Kidney tubule cell (primary cell): Measurements from ENCODE around the gene RGPD3.
"Not testable (repeated sequence)": the region's sequence is repeated elsewhere in the genome, so short reads cannot be mapped to it uniquely, and the experiment has no call there.

Experiments
- DNase-seq: peaks from one replicate; pipeline ENCODE4 v3.0.0-alpha.2; 2018; ENCODE audit warnings: low spot score

The RGPD3 gene

GRCh38 chr2:106468107-106468506 is at the start of gene RGPD3:
Gene RGPD3 (minus strand): TSS chr2:106468413. CDS start chr2:106468288, 125 bp downstream.
- not testable (repeated sequence) for DNase-seq

GRCh38 chr2:106517329-106517728 is 49.1 kb upstream of the RGPD3 start:
- no peak for DNase-seq

DNA sequence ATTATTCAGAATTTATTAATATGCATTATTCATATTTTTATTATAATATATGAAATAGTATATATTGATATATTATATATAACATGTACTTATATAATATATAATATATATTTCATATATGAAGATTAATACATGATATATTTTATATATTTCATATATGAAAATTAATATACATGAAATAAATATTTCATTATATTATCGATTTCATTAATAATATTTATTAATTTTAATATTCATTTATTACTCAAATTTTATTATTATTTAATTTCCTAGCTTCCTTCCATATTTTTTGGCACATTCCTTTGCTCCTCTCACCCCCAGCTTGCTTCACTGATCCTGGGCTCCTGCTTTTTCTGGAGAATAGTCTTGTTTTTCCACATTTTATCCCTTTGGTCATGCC is 48.7 kb upstream of the RGPD3 start:
- no peak for DNase-seq

DNA sequence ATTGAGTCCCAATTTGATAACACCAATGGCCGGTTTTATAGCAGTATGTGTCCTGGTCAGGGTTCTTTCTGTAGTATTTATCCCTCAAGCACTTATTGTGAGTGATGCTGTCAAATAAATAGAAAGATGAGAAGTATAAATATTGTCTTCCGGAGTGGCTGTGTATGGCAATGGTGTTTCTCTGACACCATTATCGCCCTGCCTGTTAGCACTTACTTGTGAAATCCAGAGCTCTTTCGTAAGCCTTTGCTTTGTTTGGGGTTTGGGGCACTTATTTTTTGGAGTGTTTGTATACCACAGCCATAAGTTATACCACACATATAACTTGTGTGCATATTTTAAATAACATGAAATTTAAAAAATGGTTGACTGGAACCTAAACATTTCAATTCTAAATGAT is 48.2 kb upstream of the RGPD3 start:
- no peak for DNase-seq

DNA sequence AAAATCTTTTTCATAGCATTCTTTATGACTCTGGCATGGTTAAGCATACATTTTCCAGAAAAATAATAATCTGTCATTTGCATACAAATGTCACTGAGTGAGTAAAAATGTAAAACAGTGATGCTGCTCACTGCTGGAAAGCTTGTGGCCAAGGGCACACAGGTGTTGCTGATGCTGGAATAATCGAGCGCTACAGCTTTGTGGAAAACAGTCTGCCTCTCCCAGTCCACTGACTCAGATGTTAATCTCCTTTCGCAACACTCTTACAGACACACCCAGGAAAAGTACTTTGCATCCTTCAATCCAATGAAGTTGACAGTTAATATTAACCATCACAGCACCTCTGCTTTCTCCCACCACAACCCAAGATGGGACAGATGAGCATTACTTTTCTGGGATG is 46.6 kb upstream of the RGPD3 start:
- DNase-seq = not testable (repeated sequence)

GRCh38 chr2:106513391-106513790 is 45.2 kb upstream of the RGPD3 start:
- not testable (repeated sequence) for DNase-seq

DNA sequence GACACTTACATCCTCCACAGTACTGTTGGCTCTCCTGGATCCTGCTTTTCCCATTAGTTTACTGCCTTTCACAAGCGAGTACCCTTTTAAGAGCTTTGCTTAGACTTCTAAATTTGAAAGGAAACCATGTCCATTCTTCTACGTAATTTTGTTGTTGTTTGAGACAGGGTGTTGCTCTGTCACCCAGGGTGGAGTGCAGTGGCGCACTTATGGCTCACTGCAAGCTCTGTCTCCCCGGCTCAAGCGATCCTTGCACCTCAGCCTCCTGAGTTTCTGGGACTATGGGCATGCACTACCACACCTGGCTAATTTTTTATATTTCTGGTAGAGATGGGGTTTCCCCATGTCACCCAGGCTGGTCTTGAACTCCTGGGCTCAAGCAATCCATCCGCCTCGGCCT is 43.7 kb upstream of the RGPD3 start:
- DNase-seq = not testable (repeated sequence)

GRCh38 chr2:106511476-106511901 is 43.3 kb upstream of the RGPD3 start:
- peak; percentile 13 for DNase-seq

DNA sequence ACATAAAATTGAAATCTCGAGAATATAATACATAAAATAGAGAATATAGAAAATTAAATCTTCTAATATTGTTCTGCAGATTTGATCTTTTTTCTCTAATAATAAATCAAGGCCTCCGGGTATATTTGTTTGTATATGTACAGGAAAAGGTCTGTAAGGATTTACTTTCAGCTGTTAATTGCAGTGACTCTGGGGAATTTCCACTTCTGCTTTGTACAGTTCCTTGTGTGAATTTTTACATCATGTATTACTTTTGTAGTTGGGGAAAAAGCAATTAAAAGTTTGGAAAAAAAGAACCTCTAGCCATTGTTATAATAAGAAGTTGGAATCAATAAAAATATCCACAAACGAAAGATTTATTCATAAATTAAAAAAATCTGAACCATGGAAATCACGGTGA is 42.6 kb upstream of the RGPD3 start:
- DNase-seq = not testable (repeated sequence)

DNA sequence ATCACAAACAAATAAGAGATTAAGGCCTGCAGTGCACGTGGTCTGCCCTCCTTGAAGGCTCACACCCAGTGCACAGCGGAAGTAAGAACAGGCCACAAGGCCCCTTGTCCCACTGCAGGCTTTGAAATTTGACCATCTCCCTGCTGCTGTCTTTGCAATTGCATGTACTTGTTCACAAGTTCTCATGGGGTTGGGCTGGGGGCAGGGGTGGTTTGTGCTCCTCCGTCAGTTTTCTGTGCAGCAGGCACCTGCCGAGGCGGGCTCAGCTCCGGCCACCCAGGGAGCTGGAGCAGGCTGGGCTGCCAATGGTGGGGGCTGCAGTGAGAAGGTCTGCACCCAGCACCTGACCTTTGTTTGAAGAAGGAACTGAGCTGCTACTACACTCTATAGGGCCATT is 41.2 kb upstream of the RGPD3 start:
- DNase-seq = not testable (repeated sequence)

GRCh38 chr2:106508660-106509373 is 40.6 kb upstream of the RGPD3 start:
- DNase-seq = not testable (repeated sequence)

- DNase-seq = not testable (repeated sequence)
Observed at GRCh38 chr2:106506002-106506687, 37.9 kb upstream of the RGPD3 start.

DNA sequence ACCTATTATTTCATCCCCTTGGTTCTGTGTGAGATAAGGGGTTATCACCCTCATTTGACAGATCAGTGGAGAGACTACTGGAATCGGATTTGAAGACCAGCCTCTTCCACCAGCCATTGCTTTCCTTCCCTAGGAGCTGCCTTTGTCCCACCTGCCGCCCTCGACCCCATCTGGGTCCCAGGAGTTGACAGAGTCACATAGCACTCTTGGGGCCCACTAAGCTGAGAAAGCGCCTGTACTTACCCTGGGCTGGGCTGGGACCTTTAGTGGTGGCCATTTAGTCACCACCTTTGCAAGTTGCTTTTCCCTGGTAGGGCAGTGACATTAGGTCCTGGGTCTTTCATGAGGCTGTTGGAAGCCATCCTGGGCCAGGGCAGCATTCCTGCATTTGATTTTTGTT is 36.6 kb upstream of the RGPD3 start:
- DNase-seq = not testable (repeated sequence)

GRCh38 chr2:106504192-106504591 is 36.0 kb upstream of the RGPD3 start:
- DNase-seq = not testable (repeated sequence)

DNA sequence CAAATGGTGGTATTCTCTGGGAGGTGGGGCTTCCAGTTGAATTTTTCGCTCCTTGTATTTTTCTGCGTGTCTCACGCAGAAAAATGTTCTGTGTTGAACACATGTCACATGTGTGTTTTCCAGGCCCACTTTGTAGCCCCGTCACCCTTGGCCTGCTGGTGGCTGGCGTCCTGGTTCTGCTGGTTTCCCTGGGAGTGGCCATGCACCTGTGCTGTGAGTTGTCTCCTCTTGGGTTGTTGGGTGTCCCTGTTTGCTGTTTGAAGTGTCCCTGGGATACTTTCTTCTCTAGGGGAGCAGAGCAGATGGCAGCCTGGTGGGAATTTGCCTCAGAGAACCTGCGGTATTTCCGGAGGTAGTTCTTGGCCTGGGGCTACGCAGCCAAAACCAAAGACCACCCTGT is 34.1 kb upstream of the RGPD3 start:
- not testable (repeated sequence) for DNase-seq

GRCh38 chr2:106500350-106500749 is 32.1 kb upstream of the RGPD3 start:
- DNase-seq = not testable (repeated sequence)

- DNase-seq = not testable (repeated sequence)
Observed at GRCh38 chr2:106498549-106498948, 30.3 kb upstream of the RGPD3 start.

DNA sequence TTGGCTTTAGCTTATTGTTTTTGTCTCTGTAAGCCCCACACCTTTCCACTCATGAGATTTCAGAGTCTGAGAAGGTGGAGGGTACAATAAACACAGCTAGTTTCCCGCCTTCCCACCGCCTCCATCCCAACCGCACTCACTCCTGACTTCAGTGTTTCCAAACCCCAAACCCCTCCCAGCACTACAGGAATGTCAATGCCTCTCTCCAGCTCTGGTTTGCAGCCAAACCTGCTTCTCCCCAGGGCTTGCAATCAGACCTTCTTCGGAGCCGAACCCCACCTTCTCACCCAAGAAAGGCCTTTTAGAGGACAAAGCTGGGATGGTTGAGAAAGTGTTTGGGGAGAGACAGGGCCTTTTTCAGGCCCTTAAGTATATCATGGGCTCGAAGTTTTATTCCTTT is 24.7 kb upstream of the RGPD3 start:
- not testable (repeated sequence) for DNase-seq

GRCh38 chr2:106492399-106492798 is 24.2 kb upstream of the RGPD3 start:
- DNase-seq = not testable (repeated sequence)

GRCh38 chr2:106489701-106490100 is 21.5 kb upstream of the RGPD3 start:
- not testable (repeated sequence) for DNase-seq

GRCh38 chr2:106487386-106488191 is 19.4 kb upstream of the RGPD3 start:
- not testable (repeated sequence) for DNase-seq

DNA sequence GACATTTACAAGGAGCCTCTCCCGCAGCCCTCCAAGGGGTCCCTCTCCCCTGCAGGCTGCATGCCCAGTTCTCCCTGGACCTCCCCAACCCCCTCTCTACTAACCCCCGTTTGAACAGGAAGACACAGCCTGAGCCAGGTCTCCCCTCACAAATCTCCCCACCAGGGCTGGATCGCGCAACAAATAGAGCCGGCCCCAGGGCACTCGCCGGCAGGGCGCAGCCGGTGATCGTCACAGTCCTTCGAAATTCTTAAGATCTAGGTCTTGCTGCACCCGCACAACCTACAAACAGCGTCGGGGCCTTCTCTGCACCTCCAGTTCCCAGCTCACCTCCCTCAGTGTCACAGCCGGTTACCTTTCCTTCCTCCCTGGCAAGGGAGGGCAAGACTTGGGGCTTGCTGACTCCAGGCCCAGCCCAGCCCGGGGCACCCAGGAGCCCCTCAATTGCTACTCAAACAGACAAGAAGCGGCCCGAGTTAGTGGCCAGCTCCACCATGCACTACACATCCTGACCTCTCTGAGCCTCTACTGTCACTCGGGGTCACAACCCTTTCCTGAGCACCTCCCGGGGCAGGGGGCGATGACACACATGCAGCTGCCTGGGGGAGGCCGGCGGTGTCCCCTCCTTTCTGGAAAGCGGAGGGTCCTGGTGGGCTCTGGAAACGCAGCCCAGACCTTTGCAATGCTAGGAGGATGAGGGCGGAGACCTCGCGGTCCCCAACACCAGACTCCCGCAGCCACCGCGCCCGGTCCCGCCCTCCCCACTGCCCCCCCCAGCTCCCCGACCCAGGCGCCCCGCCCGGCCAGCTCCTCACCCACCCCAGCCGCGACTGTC is 18.6 kb upstream of the RGPD3 start, which contains the start of gene CD8B2:
Gene CD8B2 (plus strand): TSS at position 814 of the 835 bp plus-strand sequence. CDS start 63 bp downstream, outside the sequence.
- DNase-seq = not testable (repeated sequence)
